Fibroblast of mammary gland (primary cell): ENCODE measurements around the gene SLC45A3.

Experiments
- DNase-seq: peaks from one replicate; pipeline ENCODE4 v3.0.0-alpha.2; 2010; ENCODE audit warnings: low read depth
- H3K4me3 ChIP-seq: 2 replicates; pipeline ENCODE4 v1.5.1; 2011; ENCODE audit warnings: low read depth, mild to moderate bottlenecking, low read length, moderate library complexity; ENCODE audit not compliant: control insufficient read depth
- TF ChIP-seq, protein P1 (sequence below): conservative IDR thresholded peaks from 2 replicates; pipeline ENCODE4 v1.5.1; 2011; ENCODE audit warnings: low read depth, low read length, inconsistent platforms; ENCODE audit not compliant: control insufficient read depth, insufficient read depth

SLC45A3 gene

DNA sequence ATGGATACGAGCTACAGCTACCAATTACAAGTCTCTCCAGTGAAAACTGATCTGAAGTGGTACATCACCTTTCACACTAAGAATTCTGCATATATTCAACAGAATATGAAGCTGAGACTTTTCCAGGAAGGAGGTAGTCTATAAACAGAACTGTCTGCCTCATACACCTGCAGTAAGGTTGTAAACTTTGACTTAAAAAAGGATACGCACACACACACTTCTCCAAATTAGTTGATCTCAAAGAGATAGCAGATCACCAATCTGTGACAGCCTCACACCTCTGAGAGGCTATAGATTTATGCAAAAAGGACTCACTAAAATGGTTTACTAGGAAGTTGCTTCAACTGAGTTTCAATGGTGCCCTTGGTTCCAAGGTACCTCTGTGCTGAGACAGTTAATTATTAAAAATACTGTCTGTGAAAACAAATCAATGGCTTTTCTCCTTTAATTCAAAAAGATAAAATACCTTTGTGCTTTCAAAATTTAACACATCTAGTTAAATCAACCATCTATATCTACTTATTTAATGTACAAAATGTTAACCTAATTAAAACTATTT lies 66.4 kb downstream of the SLC45A3 start:
- TF ChIP-seq, protein P1, sequence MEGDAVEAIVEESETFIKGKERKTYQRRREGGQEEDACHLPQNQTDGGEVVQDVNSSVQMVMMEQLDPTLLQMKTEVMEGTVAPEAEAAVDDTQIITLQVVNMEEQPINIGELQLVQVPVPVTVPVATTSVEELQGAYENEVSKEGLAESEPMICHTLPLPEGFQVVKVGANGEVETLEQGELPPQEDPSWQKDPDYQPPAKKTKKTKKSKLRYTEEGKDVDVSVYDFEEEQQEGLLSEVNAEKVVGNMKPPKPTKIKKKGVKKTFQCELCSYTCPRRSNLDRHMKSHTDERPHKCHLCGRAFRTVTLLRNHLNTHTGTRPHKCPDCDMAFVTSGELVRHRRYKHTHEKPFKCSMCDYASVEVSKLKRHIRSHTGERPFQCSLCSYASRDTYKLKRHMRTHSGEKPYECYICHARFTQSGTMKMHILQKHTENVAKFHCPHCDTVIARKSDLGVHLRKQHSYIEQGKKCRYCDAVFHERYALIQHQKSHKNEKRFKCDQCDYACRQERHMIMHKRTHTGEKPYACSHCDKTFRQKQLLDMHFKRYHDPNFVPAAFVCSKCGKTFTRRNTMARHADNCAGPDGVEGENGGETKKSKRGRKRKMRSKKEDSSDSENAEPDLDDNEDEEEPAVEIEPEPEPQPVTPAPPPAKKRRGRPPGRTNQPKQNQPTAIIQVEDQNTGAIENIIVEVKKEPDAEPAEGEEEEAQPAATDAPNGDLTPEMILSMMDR = no peak
- no peak for DNase-seq
- no peak overlapping the region for H3K4me3 ChIP-seq

DNA sequence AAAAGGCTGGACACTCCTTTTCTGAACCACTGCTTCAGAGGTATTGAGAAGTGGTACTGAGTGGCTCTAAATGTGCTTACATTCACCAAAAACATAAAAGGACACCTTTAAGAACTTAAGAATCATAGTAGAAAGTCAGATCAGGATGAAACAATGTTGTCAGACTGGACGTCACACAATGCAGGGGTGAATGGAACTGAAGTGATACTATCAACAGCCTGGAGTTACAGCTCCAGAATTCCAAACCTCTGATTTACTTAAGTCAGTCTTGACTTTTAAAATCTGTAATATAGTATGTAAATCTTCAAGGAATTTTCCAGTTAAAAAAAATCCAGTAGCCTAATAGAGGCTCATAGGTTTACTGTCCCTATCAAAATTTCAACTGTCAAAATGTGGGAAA lies 67.8 kb downstream of the SLC45A3 start:
- TF ChIP-seq, protein P1 = no peak
- H3K4me3 ChIP-seq = no peak overlapping the region
- no peak for DNase-seq

DNA sequence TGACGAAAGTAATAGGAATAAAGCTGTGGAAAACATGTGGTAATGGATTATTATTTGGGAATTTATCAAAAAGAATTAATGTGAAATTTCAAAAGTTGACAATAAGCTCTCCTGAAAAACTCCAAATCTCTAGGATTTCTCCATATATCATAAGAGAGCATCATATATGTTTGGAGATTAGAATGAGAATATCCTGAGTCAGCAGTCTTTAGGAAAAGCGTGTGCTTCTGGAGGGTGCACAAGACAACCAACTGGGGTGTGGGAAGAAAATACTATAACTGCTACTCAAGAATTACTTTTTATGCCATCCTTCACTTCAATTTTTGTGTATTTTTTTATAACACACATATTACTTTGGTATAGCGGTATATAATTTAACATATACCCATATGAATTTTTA lies 68.2 kb downstream of the SLC45A3 start:
- H3K4me3 ChIP-seq = no peak overlapping the region
- TF ChIP-seq, protein P1 = no peak
- DNase-seq = no peak

DNA sequence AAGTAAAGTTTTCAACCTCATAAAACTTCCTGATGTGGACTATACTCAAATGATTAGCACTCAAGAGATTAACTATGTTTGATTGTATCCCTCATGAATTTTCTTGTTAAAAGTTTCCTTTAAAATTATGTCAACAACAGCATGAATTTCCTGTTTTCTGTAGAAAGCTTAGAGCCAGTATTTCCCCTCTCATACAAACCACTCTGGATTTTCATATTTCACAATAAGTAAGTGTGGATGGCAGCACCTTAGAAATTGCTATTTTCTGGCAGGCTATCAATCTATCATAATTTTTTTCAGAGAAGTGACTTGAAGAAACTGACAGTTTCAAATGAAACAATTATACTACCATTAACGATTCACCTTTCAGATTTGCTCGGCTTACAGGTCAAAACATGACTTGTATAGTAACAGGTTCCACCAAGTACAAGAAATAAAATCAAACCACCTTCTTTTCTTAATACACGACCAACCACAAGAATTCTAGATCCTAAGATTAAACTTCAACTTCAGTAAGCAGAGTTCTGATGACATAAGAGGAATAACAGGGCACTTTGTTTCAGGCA lies 69.3 kb downstream of the SLC45A3 start:
- DNase-seq = no peak
- TF ChIP-seq, protein P1 = no peak
- H3K4me3 ChIP-seq = no peak overlapping the region

DNA sequence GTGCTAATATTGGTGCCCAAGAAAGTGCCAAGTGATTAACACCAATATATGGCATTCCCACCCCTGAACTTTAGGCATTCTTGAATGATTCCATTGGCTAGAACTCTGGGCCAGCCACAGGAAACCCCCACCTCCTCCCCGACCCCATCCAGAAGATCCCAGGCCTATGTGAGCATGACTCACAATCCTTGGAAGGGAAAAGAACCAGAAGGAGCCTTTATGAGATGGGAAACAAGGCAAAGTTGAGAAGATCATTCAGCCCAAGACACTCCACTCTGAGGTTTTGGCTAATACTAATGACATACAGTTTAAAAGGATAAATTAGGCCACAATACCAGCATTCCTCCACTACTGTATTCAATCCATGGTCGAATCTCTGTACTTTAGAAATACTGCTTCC lies 70.3 kb downstream of the SLC45A3 start:
- no peak overlapping the region for H3K4me3 ChIP-seq
- DNase-seq = peak; percentile 78
- TF ChIP-seq, protein P1 = no peak
